Smooth muscle cell (in vitro differentiated cells): Measurements from ENCODE around the gene AIG1. TPM values are rescaled to one million over a fixed set of nuclear protein-coding genes. Genes with fewer than 3 reads are reported as not detected.
A peak's percentile ranks its signal among the peaks of the same experiment; 100 is the strongest.

ENCODE experiments used
- DNase-seq: peaks from one replicate; lab custom pipeline; 2025; ENCODE audit not compliant: unreplicated experiment; lab: John Stamatoyannopoulos, UW
- H2AFZ ChIP-seq: fragments of 200-600 bp; sonication (generic); 2 replicates; pipeline ENCODE4 v1.6.0; 2016; ENCODE audit warnings: antibody characterized with exemption, low read depth, mild to moderate bottlenecking
- H3F3A ChIP-seq: fragments of 200-600 bp; sonication (generic); 2 replicates; pipeline ENCODE4 v1.6.0; 2017; ENCODE audit warnings: antibody characterized with exemption, low read depth
- H3K27ac ChIP-seq: fragments of 200-600 bp; sonication (generic); 2 replicates; pipeline ENCODE4 v1.5.1; 2016; ENCODE audit warnings: low read depth, mild to moderate bottlenecking
- H3K27me3 ChIP-seq: fragments of 200-600 bp; sonication (generic); 2 replicates; pipeline ENCODE4 v1.6.1; 2016; ENCODE audit warnings: low read depth, mild to moderate bottlenecking
- H3K36me3 ChIP-seq: fragments of 200-600 bp; sonication (generic); 2 replicates; pipeline ENCODE4 v1.5.1; 2016; ENCODE audit warnings: low read depth
- H3K4me1 ChIP-seq: fragments of 200-600 bp; sonication (generic); 2 replicates; pipeline ENCODE4 v1.5.1; 2016; ENCODE audit warnings: low read depth
- H3K4me2 ChIP-seq: fragments of 200-600 bp; sonication (generic); 2 replicates; pipeline ENCODE4 v1.6.0; 2016; ENCODE audit warnings: mild to moderate bottlenecking
- H3K4me3 ChIP-seq: fragments of 200-600 bp; sonication (generic); 2 replicates; pipeline ENCODE4 v1.5.1; 2016; ENCODE audit warnings: mild to moderate bottlenecking
- H3K79me2 ChIP-seq: fragments of 200-600 bp; sonication (generic); 2 replicates; pipeline ENCODE4 v1.6.0; 2016; ENCODE audit warnings: low read depth, mild to moderate bottlenecking
- H3K9ac ChIP-seq: fragments of 200-600 bp; sonication (generic); 2 replicates; pipeline ENCODE4 v1.6.0; 2016; ENCODE audit warnings: low read depth
- H3K9me3 ChIP-seq: fragments of 200-600 bp; sonication (generic); replicated peaks from 2 replicates; pipeline ENCODE4 v1.5.1; 2016; ENCODE audit warnings: low read depth
- H4K20me1 ChIP-seq: fragments of 200-600 bp; sonication (generic); 2 replicates; pipeline ENCODE4 v1.6.0; 2016; ENCODE audit warnings: low read depth
- WGBS: methylation state at CpG from one replicate; pipeline ENCODE4 v1.1.7; 2016; ENCODE audit warnings: low lambda C conversion rate; 5-methylcytosine and 5-hydroxymethylcytosine counted together
- polyA plus RNA-seq: library from polyadenylated mRNA; unstranded; fragments of >200 nt; fragmentation: Nextera tagmentation; extraction: Ambion mirVana; gene quantifications from 2 replicates; pipeline ENCODE4 v1.2.1, GENCODE V29; 2016
- total RNA-seq: library from RNA; depleted of rRNA; stranded (reverse); fragments of >200 nt; gene quantifications from 2 replicates; pipeline ENCODE4 v1.2.3, GENCODE V29; 2014
- TF ChIP-seq, protein P1 (sequence below): fragments of 200-600 bp; sonication (generic); IDR thresholded peaks from 2 replicates; pipeline ENCODE4 v1.5.1; 2017; ENCODE audit warnings: borderline replicate concordance, mild to moderate bottlenecking, antibody characterized with exemption; ENCODE audit not compliant: insufficient read depth, poor library complexity, severe bottlenecking

The AIG1 gene
- total and polyA plus RNA-seq, 2 experiments from 2014 or later: 9.1 to 25.9 TPM

DNA sequence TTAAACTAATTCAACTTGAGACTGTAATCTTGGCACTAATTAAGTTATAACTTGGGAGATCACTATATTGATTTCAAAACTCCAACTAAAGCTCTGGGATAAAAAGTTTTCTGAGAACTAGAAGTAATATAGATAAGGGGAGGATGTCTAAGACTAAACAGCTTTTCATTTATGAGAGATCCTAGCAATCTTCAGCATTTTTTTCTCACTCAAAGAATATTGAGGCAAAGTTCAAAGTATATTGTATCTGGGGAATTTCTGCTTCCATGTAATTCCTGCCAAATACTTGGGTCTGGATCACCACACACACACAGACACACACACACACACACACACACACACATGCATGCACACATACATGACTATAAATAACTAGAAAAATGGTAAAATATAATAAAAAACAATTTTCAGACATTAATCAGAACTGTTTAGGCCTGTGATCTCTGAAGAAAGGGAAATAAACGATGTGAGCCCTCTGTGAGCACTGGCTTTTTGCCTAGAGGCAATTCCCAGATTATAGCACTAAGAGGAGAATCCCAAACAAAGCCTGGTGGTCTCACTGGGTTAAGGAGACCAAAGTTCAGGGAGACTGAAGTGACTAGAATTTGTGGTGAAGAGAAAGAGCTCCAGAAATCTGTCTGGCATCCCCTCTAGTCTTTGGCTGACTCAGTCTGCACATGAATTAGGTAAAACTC is 297.0 kb downstream of the AIG1 start:
- Histone ChIP-seq H3F3A (no peaks in the 10 kb centered on the region), H3K27me3 (no peaks in the 10 kb centered on the region), H2AFZ (peak overlapping the region; percentile 33), H3K27ac (no peak overlapping the region), H3K9me3 (no peaks in the 10 kb centered on the region), H3K4me3 (no peak overlapping the region), H3K4me2 (peak overlapping the region; percentile 13), H3K9ac (no peak overlapping the region), H3K79me2 (no peaks in the 10 kb centered on the region), H4K20me1 (no peaks in the 10 kb centered on the region), H3K36me3 (no peaks in the 10 kb centered on the region), H3K4me1 (no peaks in the 10 kb centered on the region)
- DNase-seq: no peak
- TF ChIP-seq, protein P1, sequence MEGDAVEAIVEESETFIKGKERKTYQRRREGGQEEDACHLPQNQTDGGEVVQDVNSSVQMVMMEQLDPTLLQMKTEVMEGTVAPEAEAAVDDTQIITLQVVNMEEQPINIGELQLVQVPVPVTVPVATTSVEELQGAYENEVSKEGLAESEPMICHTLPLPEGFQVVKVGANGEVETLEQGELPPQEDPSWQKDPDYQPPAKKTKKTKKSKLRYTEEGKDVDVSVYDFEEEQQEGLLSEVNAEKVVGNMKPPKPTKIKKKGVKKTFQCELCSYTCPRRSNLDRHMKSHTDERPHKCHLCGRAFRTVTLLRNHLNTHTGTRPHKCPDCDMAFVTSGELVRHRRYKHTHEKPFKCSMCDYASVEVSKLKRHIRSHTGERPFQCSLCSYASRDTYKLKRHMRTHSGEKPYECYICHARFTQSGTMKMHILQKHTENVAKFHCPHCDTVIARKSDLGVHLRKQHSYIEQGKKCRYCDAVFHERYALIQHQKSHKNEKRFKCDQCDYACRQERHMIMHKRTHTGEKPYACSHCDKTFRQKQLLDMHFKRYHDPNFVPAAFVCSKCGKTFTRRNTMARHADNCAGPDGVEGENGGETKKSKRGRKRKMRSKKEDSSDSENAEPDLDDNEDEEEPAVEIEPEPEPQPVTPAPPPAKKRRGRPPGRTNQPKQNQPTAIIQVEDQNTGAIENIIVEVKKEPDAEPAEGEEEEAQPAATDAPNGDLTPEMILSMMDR: no peak
- 50% methylated on average over 1 of the region's 1 CpG for WGBS

DNA sequence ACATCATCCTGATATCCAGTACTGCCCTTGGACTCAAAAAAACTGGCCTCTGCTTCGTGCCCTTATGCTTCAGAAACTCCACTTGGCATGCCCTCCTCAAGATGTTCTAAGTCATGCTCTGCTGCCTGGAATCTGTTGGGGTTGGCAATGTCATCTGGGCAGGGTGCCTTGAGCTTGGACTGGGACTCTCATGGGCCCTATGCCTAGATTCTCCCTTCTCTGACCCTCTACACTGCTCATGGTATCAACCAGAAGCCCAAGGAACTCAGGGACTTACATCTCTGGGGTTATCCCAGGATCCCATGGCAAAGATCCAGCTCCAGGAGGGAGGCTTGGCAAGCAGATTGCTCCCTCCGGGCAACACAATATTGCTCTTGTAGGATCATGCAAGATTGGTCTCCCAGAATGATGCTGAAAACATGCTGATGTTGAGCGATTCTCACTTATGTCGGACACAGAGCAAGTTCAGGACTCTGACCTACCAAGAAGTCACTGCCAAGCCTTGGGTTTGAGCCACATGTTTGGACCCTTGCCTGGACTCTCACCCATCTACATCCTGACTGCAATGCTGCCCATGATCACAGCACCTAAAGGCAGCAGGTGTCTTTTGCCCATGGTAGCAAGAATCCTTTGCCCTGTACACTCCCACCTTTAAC is 301.0 kb downstream of the AIG1 start:
- no peaks in the 10 kb centered on the region for H3K4me1 ChIP-seq
- no peaks in the 10 kb centered on the region for H4K20me1 ChIP-seq
- H3K9ac ChIP-seq: no peak overlapping the region
- DNase-seq: no peak
- H3K4me2 ChIP-seq: no peak overlapping the region
- no peaks in the 10 kb centered on the region for H3K9me3 ChIP-seq
- no peak overlapping the region for H3K27ac ChIP-seq
- no peaks in the 10 kb centered on the region for H3F3A ChIP-seq
- no peak overlapping the region for H3K4me3 ChIP-seq
- no peaks in the 10 kb centered on the region for H3K79me2 ChIP-seq
- no peaks in the 10 kb centered on the region for H3K27me3 ChIP-seq
- TF ChIP-seq, protein P1: no peak
- no peak overlapping the region for H2AFZ ChIP-seq
- WGBS: 93% methylated on average over 4 of the region's 4 CpGs
- no peaks in the 10 kb centered on the region for H3K36me3 ChIP-seq

DNA sequence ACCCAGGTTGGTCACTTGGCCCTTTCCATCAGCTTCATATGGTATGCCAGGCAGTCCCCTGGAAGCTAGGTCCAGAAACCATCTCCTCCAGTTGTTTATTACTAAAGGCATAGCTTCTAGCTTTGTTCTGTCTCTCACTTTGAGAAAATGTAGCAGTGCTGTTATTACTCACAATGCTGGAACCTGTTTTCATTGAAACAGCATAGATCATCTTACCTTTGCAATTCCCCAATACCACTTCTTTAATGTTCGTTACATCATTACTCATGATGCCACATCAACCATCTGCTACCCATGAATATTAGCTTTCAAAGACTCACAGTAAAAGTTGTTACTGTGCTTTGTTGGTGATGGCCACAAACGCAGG is 301.5 kb downstream of the AIG1 start:
- TF ChIP-seq, protein P1: no peak
- no peak for DNase-seq
- H3K79me2 ChIP-seq: no peaks in the 10 kb centered on the region
- H3K4me1 ChIP-seq: no peaks in the 10 kb centered on the region
- H4K20me1 ChIP-seq: no peaks in the 10 kb centered on the region
- H3K4me2 ChIP-seq: no peak overlapping the region
- no peaks in the 10 kb centered on the region for H3K9me3 ChIP-seq
- no peak overlapping the region for H3K4me3 ChIP-seq
- H3K36me3 ChIP-seq: no peaks in the 10 kb centered on the region
- no peaks in the 10 kb centered on the region for H3K27me3 ChIP-seq
- no peak overlapping the region for H2AFZ ChIP-seq
- no peaks in the 10 kb centered on the region for H3F3A ChIP-seq
- 90% methylated on average over 2 of the region's 2 CpGs for WGBS
- H3K9ac ChIP-seq: no peak overlapping the region
- H3K27ac ChIP-seq: no peak overlapping the region

DNA sequence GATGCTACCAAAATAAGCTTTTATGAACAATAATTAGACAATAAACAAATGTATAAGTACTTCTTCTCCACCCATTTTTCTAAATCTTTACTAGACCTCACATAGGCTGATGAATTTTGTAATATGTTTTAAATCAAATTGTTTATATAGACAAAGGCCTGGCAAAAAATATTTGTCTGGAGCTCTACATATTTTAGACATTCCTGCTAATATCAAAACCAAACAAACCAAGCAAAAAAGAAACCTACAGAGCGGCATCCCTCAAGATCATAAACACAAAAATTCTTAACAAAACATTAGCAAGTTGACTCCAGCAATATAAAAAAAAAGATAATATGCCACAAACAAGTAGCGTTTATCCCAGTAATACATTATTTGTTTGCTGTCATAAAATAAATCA is 302.6 kb downstream of the AIG1 start:
- H3K79me2 ChIP-seq: no peaks in the 10 kb centered on the region
- 80% methylated on average over 2 of the region's 2 CpGs for WGBS
- no peak for DNase-seq
- no peaks in the 10 kb centered on the region for H3K4me1 ChIP-seq
- H3K27me3 ChIP-seq: no peaks in the 10 kb centered on the region
- H3K4me2 ChIP-seq: no peak overlapping the region
- no peak overlapping the region for H3K27ac ChIP-seq
- H3K9ac ChIP-seq: no peak overlapping the region
- H2AFZ ChIP-seq: no peak overlapping the region
- no peaks in the 10 kb centered on the region for H3K9me3 ChIP-seq
- H3F3A ChIP-seq: no peaks in the 10 kb centered on the region
- TF ChIP-seq, protein P1: no peak
- no peak overlapping the region for H3K4me3 ChIP-seq
- H4K20me1 ChIP-seq: no peaks in the 10 kb centered on the region
- H3K36me3 ChIP-seq: no peaks in the 10 kb centered on the region
